ENCODE data around the gene MTA3. TPM values are rescaled to one million over a fixed set of nuclear protein-coding genes. Genes with fewer than 3 reads are reported as not detected.
"Not testable (repeated sequence)": the region's sequence is repeated elsewhere in the genome, so short reads cannot be mapped to it uniquely, and the experiment has no call there.

Gene MTA3
- total RNA-seq, 2 donors from 2014 or later = 20.9 to 21.8 TPM

DNA sequence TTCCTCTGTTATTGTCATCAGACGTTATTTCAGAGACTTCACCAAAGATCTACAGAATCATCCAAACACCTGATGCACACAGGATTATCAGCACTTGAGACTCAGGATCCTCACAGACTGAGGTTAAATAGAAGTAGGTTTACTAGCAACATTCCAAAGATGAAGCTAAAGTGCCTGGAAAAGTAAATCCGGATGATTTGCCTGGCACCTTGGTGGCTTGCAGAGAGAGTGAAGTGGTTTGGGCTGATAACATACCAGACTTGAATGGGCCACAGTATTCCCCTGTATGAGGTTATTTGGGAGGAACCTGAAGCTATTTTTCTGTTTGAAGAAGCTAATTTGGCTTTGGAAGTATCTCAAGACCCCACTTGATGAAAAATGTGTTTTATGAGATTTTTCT is 144.5 kb downstream of the MTA3 start:
- DNase-seq (no peak), ATAC-seq (no peak)
- intact Hi-C loops (cut with DNase I) = no loop called here

- no peak for ATAC-seq
- DNase-seq = no peak
- intact Hi-C loops (cut with DNase I) = no loop called here
These were observed 145.5 kb downstream of the MTA3 start for GRCh38 chr2:42713920-42714319.

DNA sequence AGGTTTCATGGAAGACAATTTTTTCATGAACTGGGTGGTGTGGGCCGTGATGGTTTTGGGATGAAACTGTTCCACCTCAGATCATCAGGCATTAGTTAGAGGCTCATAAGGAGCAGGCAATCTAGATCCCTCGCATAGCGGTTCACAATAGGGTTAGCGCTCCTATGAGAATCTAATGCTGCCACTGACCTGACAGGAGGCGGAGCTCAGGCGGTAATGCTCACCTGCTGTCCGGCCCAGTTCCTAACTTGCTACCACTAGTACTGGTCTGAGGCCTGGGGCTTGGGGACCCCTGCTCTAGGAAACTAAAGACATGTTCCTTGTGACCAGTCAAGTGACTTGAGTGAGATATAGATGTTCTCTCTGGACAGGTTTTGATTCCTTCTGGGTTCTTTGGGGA is 146.3 kb downstream of the MTA3 start:
- intact Hi-C loops (cut with DNase I) = no loop called here

GRCh38 chr2:42721898-42722297 is 153.5 kb downstream of the MTA3 start:
- intact Hi-C loops (cut with DNase I) = no loop called here
- ATAC-seq = peak in 1 of 2 donors; percentile 9
- no peak for DNase-seq

More for the DNA sequence above, 146.3 kb downstream of the MTA3 start:
- ATAC-seq (no peak), DNase-seq (no peak)

DNA sequence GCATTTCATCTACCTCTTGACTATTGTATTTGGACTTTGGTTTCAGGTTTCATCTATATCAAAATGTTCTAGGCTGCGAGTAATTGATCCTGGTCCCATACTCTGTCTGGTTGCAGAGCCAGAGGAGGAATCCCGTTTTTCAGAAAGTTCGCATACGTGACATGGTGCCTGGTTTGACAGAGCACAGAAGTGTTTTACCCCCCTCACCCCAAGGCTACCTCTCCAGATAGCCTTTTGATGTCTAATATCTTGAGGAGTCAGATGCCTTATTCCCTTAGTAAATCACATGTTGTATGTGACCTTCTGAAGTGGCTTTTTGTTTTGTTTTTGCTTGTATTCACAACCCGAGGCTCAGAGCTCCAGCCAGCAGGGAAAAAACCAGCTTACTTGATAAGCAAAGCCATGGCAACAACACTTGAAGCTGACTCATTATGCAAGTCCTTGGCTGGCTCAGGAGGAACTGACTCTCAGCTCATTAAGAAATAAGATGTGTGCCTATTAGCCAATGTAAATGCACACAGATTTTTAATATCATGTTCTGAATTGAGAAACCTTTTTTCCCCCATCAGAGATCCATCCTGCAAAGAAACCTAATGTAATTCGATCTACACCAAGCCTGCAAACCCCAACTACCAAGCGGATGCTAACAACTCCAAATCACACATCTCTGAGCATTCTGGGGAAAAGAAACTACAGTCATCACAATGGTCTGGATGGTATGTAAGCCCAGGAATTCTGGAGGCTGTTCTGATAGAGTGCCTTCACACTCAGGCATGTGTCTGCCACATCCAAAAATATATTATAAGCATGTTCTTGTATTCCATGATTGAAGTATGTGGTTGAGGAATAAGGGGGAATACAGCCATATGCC is 154.1 kb downstream of the MTA3 start:
- DNase-seq = peak; percentile 59
- intact Hi-C loops (cut with DNase I) = no loop called here
- peak; percentile 96 for ATAC-seq

DNA sequence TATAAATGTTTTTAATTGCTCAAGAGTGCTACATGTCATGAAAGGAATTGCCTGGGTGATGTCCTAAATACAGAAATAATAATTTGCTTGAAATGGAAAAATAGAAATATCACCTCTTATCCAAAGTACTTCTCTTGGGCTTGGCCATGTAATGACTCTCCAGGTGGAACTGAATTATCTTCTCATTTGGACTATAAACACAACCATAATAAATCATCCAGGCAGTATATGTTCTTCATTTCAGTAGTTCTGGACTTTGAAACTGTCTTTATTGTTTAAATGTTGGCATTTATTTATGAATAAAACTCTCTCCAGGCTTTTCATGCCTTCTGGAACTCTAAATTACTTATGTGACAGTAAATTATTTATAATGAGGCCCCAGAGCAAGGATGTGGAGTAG is 155.0 kb downstream of the MTA3 start:
- intact Hi-C loops (cut with DNase I) = no loop called here
- DNase-seq (no peak), ATAC-seq (no peak)

- DNase-seq (no peak), ATAC-seq (no peak)
- intact Hi-C loops (cut with DNase I) = no loop called here
These were observed 156.5 kb downstream of the MTA3 start for GRCh38 chr2:42724886-42725285.

DNA sequence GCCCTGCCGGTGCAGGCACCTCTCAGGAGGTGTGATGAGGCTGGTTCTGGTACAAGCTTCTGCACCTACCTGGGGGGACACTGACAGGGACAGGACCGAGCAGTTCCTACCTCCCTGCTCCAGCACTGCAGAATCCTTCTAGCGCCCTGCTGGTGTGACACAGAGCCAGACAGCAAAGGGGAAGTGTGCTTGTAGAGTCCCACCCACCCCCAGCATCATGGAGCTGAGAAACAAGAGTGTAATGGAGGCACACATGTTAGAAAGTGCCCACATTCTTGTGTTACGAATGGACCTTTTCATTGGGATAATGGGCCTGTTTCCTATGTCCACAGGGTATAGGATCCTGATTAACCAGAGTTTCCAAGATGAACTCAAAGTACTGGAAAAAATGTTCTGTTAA is 157.2 kb downstream of the MTA3 start:
- no peak for DNase-seq
- intact Hi-C loops (cut with DNase I) = no loop called here
- ATAC-seq = peak in 1 of 2 donors; percentile 28

DNA sequence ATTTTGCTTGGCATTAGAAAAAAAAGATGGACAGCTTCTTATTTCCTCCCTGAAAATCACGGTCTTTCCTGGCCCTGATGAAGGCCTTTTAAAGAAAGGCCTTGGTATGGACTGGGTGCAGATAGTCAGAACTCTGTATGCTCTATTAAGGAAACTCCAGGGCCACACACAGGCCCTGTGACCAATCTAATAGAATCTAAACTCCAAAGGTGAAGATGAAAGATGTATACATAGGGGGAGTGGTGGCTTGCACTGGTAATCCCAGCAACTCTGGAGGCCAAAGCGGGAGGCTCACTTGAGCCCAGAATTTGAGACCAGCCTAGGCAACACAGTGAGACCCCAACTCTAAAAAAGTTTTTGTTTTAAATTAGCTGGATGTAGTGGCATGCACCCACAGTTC is 158.2 kb downstream of the MTA3 start:
- DNase-seq (no peak), ATAC-seq (no peak)
- intact Hi-C loops (cut with DNase I) = no loop called here

DNA sequence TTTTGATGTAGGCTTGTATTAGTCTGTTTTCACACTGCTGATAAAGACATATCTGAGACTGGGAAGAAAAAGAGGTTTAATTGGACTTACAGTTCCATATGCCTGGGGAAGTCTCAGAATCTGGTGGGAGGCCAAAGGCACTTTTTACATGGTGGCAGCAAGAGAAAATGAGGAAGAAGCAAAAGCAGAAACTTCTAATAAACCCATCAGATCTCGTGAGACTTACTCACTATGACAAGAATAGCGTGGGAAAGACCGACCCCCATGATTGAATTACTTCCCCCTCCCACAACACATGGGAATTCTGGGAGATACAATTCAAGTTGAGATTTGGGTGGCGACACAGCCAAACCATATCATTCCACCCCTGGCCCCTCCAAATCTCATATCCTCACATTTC is 162.9 kb downstream of the MTA3 start:
- ATAC-seq; intact Hi-C loops (cut with DNase I); DNase-seq: not testable (repeated sequence)

- ATAC-seq = no peak
- intact Hi-C loops (cut with DNase I) = no loop called here
These were observed 165.4 kb downstream of the MTA3 start for GRCh38 chr2:42733852-42734251.

GRCh38 chr2:42736598-42737322 is 168.3 kb downstream of the MTA3 start:
- DNase-seq = no peak
- intact Hi-C loops (cut with DNase I) = no loop called here
- no peak for ATAC-seq

More at GRCh38 chr2:42733852-42734251, 165.4 kb downstream of the MTA3 start:
- no peak for DNase-seq

GRCh38 chr2:42741140-42741539 is 172.7 kb downstream of the MTA3 start:
- ATAC-seq = no peak
- intact Hi-C loops (cut with DNase I) = no loop called here
- DNase-seq = no peak

GRCh38 chr2:42742740-42743658 is 174.6 kb downstream of the MTA3 start:
- ATAC-seq (no peak), DNase-seq (no peak)
- intact Hi-C loops (cut with DNase I) = no loop called here

DNA sequence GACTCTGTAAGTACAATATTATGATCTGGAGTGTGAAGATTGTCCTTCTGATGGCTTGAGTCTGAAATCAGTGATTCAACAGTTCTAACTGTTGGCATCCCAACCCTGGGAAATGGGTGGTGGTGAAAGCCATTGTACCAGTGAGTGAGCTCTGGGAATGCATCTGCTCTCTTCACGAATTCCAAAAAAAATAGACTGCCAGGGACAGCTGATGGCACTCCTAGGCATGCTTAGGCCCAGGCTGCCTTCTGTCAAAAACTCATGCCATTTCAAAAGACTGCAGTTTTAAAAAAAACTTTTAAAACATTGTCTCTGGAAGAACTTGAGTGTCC is 175.2 kb downstream of the MTA3 start:
- intact Hi-C loops (cut with DNase I) = no loop called here
- ATAC-seq (no peak), DNase-seq (no peak)

- intact Hi-C loops (cut with DNase I) = no loop called here
- no peak for DNase-seq
- no peak for ATAC-seq
These were observed 176.2 kb downstream of the MTA3 start for GRCh38 chr2:42744545-42745082.

DNA sequence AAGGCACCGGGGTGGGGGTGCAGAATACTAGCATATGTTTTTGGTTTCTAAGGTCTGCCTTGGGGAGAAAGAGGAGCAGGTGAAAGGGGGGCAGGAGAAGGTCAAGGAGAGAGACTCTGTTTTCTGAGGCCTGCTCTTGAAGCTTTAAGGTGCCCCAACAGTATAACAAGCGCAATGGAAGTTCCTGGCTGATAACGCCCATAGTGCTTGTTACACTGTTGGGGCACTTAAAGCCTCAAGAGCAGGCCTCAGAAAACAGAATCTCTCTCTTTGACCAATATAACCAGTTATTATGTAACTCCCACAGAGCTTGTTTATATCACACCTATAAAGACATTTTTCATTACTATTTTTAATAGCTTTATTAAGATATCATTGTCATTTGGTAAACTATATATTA is 179.0 kb downstream of the MTA3 start:
- intact Hi-C loops (cut with DNase I) = no loop called here
- no peak for ATAC-seq
- no peak for DNase-seq

DNA sequence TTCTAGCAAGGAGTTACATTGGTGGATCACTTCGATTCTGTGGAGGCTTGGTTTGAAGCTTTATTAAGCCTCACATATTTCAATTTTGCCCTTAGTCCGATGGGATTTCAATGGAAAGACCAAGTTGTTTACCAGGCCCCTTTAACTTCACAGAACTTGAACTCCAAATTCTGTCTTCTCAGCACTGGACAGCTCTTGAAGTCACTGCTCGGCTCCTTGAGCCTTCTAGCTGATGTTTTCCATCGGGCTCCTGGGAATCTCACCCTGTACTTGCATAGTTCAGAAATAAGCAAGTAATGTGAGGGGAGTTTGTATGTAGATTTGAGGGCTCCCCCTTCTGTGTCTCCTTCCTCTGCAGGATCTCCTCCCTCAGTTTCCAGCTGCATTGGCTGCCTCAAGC is 180.4 kb downstream of the MTA3 start:
- intact Hi-C loops (cut with DNase I) = no loop called here
- ATAC-seq (no peak), DNase-seq (no peak)

DNA sequence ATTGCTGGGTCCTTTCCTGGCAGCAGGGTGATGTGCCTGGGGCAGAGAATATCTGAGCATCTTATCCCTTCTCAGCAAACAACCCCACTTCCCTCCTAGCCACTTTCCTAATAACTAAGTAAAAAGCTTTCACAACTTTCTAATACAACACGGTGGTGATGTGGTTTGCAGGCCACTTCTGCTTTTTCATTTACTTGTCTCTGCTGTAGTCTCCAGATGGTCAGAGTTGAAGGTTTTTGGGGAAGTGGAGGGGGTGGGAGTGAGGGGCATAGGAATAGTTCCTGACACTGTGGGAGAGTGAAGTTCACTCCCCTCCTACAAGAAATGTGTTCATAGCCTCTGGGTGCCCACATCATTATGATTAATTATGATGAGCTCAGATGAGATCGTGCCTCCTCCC is 183.9 kb downstream of the MTA3 start:
- ATAC-seq = peak in 1 of 2 donors; percentile 66
- intact Hi-C loops (cut with DNase I) = no loop called here

More for the DNA sequence above, 183.9 kb downstream of the MTA3 start:
- no peak for DNase-seq

Data from left cardiac atrium (tissue), 4 donors.